ENCODE results near the gene CCL7.

DNA sequence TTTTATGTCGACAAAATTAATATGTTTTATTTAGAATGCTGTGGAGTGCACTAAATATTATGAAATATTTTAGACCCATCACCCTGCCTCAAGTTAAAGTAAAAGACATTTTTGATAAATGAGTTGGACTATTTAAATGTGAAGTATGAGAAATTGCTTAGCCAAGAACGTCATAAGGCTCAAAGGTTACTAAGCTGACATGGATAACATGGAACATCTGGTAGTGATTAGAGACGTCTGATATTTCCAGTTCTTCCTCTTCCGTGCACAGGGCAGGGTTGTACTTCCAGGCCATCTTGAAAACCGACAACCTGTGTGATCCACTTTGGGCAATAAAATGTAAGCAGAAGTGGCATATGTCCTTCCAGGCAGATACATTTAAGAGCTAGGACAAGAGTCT is 42.1 kb downstream of the CCL7 start:
- no peak for TF ChIP-seq PAX5 (IDR thresholded peaks at IDR 0.05; ENCODE audit: insufficient read depth, low read length, severe bottlenecking)
- TF ChIP-seq POLR2AphosphoS5 (IDR thresholded peaks at IDR 0.05; ENCODE audit: low read depth, low read length) = no peak
- no peak for TF ChIP-seq POLR2A (IDR thresholded peaks at IDR 0.05; ENCODE audit: low read depth, low read length)
- no peak for TF ChIP-seq TAF1 (IDR thresholded peaks at IDR 0.05; ENCODE audit: low read depth, low read length)

Data from GM12891 (cell line).